C4-2B (cell line): ENCODE data around the gene SLC1A2.

Experiments
- H3K27ac ChIP-seq: fragments of 450-650 bp; 2 replicates; pipeline ENCODE4 v1.5.1; 2017
- ZFX ChIP-seq: fragments of 450-650 bp; IDR thresholded peaks from 2 replicates; pipeline ENCODE4 v1.6.1; 2017
- TF ChIP-seq, protein P1 (sequence below): fragments of 450-650 bp; conservative IDR thresholded peaks from 2 replicates; pipeline ENCODE4 v1.5.1; 2017; ENCODE audit warnings: mild to moderate bottlenecking

Gene SLC1A2

DNA sequence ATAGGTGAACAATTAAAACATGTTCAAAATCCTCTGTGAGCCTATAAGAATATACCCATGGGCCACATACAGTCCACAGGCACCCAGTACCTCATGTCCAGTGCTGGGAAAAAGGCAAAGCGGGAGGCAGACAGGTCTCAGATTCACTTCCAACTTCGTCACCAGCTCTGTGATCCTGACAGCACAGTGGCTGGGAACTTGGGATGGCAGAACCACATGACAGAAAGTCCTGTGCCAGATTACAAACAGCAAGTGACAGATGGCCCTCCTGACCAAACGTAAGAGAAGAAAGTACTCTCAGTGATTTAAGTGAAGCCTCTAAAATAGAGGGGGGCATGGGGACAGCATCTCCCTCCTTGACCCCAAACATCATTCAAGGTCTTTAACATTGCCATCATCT, 5.8 kb downstream of the SLC1A2 start:
- no peak for TF ChIP-seq ZFX
- TF ChIP-seq, protein P1, sequence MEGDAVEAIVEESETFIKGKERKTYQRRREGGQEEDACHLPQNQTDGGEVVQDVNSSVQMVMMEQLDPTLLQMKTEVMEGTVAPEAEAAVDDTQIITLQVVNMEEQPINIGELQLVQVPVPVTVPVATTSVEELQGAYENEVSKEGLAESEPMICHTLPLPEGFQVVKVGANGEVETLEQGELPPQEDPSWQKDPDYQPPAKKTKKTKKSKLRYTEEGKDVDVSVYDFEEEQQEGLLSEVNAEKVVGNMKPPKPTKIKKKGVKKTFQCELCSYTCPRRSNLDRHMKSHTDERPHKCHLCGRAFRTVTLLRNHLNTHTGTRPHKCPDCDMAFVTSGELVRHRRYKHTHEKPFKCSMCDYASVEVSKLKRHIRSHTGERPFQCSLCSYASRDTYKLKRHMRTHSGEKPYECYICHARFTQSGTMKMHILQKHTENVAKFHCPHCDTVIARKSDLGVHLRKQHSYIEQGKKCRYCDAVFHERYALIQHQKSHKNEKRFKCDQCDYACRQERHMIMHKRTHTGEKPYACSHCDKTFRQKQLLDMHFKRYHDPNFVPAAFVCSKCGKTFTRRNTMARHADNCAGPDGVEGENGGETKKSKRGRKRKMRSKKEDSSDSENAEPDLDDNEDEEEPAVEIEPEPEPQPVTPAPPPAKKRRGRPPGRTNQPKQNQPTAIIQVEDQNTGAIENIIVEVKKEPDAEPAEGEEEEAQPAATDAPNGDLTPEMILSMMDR = no peak
- no peak overlapping the region for H3K27ac ChIP-seq

GRCh38 chr11:35412285-35412684, 7.1 kb downstream of the SLC1A2 start:
- no peak overlapping the region for H3K27ac ChIP-seq
- TF ChIP-seq, protein P1 = peak; percentile 66
- TF ChIP-seq ZFX = no peak

GRCh38 chr11:35407041-35407440, 12.3 kb downstream of the SLC1A2 start:
- no peak for TF ChIP-seq ZFX
- TF ChIP-seq, protein P1 = no peak
- H3K27ac ChIP-seq = no peak overlapping the region

- peak overlapping the region; percentile 12; the same call in 1 of the 2 replicates for H3K27ac ChIP-seq
- TF ChIP-seq, protein P1 = peak; percentile 82
- TF ChIP-seq ZFX = no peak
Measured at GRCh38 chr11:35404388-35404775, 15.0 kb downstream of the SLC1A2 start.

- H3K27ac ChIP-seq = peak overlapping the region; percentile 12; the same call in 1 of the 2 replicates
- no peak for TF ChIP-seq ZFX
Measured at GRCh38 chr11:35403765-35404387, 15.5 kb downstream of the SLC1A2 start.

DNA sequence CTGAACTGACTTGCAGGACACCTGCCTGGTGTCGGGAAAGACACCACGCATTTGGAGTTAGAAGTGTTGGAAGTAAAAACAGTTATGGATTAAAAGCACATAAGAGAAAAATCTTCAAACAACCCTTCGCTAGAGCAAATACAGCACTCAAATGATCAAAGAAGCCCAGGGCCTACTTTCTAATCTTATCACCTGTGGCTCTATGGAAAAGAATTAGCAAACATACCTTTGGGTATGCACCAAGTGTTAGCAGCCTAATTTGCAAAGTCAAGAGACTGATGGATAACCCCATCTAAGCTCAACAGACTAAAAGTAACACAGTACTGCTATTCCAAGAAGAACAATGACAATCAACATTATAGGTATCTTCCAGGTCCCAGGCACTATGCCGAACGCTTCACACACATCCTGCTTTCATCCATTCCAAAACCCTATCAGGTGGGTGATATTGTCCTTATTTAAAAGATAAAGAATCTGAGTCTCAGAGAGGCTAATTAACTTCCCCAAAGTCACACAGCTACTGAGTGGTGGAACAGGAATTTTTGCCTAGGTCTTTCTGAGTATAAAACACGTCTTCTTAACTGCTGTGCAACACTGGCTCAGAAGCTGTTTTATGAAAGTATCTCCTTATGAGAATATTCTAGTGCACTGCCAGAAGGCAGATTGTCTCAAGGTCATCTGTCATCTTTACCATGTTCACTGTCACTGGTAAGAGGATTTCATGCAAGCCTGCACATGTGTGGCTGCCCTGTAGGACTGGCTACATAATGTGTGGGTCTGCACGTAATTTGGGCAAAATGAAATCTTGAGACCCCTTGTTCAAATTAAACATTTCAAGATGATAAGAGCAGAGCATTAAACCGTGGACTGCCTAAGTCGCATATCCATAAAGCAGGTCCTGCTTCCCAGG, 16.4 kb downstream of the SLC1A2 start:
- TF ChIP-seq ZFX = no peak
- TF ChIP-seq, protein P1 = no peak
- H3K27ac ChIP-seq = no peak overlapping the region

DNA sequence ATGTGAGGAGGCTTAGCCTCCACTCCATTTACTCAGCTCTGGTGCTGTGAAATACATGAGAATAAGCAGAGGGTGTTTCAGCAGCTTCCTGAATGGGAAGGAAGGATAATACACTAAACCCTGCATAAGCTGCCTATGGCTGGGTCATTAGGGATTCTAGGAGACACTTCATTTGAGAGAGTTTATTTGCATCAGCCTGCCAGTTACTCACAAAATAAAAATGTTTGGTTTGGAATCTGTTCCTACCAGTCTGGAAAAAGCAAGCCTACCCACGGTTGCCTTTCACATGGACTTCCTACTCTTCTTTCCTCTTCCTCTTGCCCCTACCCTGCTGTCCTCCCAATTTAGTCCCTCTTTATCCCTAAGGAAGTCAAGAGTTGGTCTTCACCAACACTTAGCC, 20.5 kb downstream of the SLC1A2 start:
- no peak overlapping the region for H3K27ac ChIP-seq
- TF ChIP-seq ZFX = no peak
- TF ChIP-seq, protein P1 = no peak
